ENCODE data around the gene OFD1.

The OFD1 gene

DNA sequence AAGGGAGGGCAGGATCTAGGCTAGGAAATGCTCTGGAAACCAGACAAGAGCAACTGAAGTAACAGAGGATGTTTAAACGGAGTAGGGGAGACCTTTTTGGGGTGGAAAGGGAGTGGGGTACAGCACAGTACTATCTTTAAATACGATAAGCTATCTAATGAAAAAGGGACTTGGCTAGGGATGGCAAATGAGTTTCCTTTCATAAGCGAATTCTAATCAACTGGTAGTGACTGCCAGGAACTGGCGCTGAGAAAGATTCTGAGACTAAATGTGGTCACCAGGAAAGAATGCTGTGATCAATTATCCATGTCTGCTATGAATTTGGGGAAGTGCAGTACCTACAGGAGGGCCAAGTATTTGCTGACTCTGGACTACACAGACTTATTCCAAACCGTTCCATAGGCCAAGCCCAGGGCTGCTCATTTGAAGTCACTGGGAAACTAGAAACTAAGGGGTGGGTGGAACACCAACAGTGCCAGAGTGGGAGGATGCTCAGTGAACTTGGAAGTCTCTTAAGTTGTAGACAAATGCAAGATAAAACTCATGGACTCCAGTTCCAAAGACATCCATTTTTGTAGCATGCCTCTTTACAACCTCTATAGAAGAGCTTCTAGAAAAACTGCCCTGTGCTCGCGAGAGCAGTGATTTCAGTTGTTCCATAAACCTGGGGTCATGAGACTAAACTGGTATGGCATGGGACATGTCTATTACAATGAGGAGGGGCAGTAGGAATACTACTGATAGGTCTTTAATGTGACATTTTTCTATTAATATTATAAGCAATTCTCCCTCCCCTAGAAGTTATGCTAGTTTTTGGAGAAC lies 2.1 kb upstream of the OFD1 start:
- Histone ChIP-seq H3K4me1 (ENCODE audit: control insufficient read depth, insufficient read depth, low read length) (peaks cover 5% of the 10 kb centered on the region; the same call in 1 of the 2 replicates), H3K27ac (ENCODE audit: extremely low read depth, low read depth, low read length) (no peak overlapping the region), H3K4me3 (ENCODE audit: low read depth, low read length) (no peak overlapping the region), H3K36me3 (ENCODE audit: control insufficient read depth in 2 of 2, insufficient read depth in 1 of 2, low read length in 2 of 2) (peaks cover 12 to 28% of the 10 kb centered on the region in 2 experiments), H3K9me3 (ENCODE audit: control insufficient read depth, insufficient read depth, low read depth, low read length) (no peaks in the 10 kb centered on the region)
- ChIA-PET CTCF (interaction anchor here (0.6 to 1.4 kb wide), 4 partner anchors 16 to 86 kb away, joined by 3 read pairs; no protein-coding TSS in a partner anchor), POLR2A (interaction anchor here (1.3 to 3.4 kb wide), 2 partner anchors 10 to 38 kb away, joined by 3 to 46 read pairs; no protein-coding TSS in a partner anchor)
- peak; percentile 67 for TF ChIP-seq ZFHX2 (tag by site-specific recombination; conservative IDR thresholded peaks at IDR 0.05)
- peak; percentile 48 for TF ChIP-seq EGR2 (tag by site-specific recombination; IDR thresholded peaks at IDR 0.05; ENCODE audit: low read depth)
- no peak for TF ChIP-seq ZNF16 (tag by site-specific recombination; IDR thresholded peaks at IDR 0.05; ENCODE audit: low read depth)
- TF ChIP-seq FEZF1 (tag by site-specific recombination; IDR thresholded peaks at IDR 0.05), result peak; percentile 53; the same call in 1 of the 2 replicates
- TF ChIP-seq ZBTB17 (tag by site-specific recombination; IDR thresholded peaks at IDR 0.05), result peak; percentile 93
- TF ChIP-seq, protein P1, sequence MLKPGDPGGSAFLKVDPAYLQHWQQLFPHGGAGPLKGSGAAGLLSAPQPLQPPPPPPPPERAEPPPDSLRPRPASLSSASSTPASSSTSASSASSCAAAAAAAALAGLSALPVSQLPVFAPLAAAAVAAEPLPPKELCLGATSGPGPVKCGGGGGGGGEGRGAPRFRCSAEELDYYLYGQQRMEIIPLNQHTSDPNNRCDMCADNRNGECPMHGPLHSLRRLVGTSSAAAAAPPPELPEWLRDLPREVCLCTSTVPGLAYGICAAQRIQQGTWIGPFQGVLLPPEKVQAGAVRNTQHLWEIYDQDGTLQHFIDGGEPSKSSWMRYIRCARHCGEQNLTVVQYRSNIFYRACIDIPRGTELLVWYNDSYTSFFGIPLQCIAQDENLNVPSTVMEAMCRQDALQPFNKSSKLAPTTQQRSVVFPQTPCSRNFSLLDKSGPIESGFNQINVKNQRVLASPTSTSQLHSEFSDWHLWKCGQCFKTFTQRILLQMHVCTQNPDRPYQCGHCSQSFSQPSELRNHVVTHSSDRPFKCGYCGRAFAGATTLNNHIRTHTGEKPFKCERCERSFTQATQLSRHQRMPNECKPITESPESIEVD (tag by site-specific recombination; IDR thresholded peaks at IDR 0.05), result no peak

DNA sequence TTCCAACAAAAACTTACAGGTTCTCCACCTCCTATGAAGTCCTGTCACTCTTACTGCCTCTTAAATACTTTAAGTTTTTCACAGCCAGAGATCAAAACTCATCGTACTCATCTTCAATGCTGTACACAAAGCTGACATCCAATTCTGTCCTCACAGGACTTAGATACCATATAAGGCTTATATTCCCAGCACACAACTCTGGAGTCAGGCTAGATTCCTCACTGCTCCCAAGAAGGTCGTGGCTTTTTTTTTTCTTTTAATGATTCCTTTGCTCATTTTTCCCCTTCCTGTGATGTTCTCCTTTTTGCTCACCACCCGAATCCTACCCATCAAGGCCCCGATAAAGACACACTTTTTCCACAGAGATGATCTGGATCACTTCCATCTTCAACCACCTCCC lies 1.0 kb upstream of the OFD1 start:
- peak overlapping the region; percentile 96; the same call in 1 of the 2 replicates for H3K27ac ChIP-seq (ENCODE audit: extremely low read depth, low read depth, low read length)
- peak overlapping the region; percentile 85 for H3K4me3 ChIP-seq (ENCODE audit: low read depth, low read length)
- POLR2A ChIA-PET, result interaction anchor here (1.6 to 3.4 kb wide), 9 partner anchors 8 to 80 kb away, joined by 9 to 46 read pairs (median 13); partner anchors contain the start of genes RAB9A and TCEANC
- no peak for TF ChIP-seq SALL2 (tag by site-specific recombination; IDR thresholded peaks at IDR 0.05; ENCODE audit: borderline replicate concordance)
- H3K36me3 ChIP-seq (ENCODE audit: control insufficient read depth in 2 of 2, insufficient read depth in 1 of 2, low read length in 2 of 2), result peaks cover 22 to 34% of the 10 kb centered on the region in 2 experiments
- H3K4me1 ChIP-seq (ENCODE audit: control insufficient read depth, insufficient read depth, low read length), result peaks cover 5% of the 10 kb centered on the region; the same call in 1 of the 2 replicates
- H3K9me3 ChIP-seq (ENCODE audit: control insufficient read depth, insufficient read depth, low read depth, low read length), result no peaks in the 10 kb centered on the region
- CTCF ChIA-PET, result interaction anchor here (0.6 to 8.5 kb wide), 7 partner anchors 16 to 1509 kb away, joined by 3 to 92 read pairs (median 3); no protein-coding TSS in a partner anchor

DNA sequence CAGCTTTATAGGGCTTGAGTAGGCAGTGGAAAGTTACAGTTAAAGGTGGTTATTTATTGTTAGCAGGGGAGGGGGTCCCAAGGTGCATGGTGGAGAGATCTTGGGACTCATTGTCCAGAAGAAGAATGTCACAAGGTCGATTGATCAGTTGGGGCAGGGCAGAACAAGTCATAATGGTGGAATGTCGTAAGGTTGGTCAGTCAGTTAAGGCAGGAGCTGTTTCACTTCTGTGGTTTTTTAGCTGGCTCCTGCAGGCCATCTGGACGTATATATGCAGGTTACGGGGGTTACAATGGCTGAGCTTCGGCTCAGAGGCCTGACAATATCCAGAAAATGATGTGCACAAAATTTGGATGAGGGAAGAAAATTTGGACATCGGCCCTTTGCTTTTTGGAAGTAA lies 7.1 kb downstream of the OFD1 start:
- H3K4me3 ChIP-seq (ENCODE audit: low read depth, low read length), result no peak overlapping the region
- POLR2A ChIA-PET, result interaction anchor here (0.8 kb wide), 1 partner anchor 9 kb away, joined by 3 read pairs; no protein-coding TSS in a partner anchor
- TF ChIP-seq ZNF560 (tag by site-specific recombination; IDR thresholded peaks at IDR 0.05; ENCODE audit: borderline replicate concordance), result no peak
- TF ChIP-seq KLF8 (tag by site-specific recombination; IDR thresholded peaks at IDR 0.05), result no peak
- TF ChIP-seq ZIC2 (tag by site-specific recombination; IDR thresholded peaks at IDR 0.05), result no peak
- no peak for TF ChIP-seq BCL11B (tag by site-specific recombination; IDR thresholded peaks at IDR 0.05; ENCODE audit: low read depth)
- no peak for TF ChIP-seq ZFHX2 (tag by site-specific recombination; conservative IDR thresholded peaks at IDR 0.05)
- TF ChIP-seq, protein P2, sequence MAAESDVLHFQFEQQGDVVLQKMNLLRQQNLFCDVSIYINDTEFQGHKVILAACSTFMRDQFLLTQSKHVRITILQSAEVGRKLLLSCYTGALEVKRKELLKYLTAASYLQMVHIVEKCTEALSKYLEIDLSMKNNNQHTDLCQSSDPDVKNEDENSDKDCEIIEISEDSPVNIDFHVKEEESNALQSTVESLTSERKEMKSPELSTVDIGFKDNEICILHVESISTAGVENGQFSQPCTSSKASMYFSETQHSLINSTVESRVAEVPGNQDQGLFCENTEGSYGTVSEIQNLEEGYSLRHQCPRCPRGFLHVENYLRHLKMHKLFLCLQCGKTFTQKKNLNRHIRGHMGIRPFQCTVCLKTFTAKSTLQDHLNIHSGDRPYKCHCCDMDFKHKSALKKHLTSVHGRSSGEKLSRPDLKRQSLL (tag by site-specific recombination; IDR thresholded peaks at IDR 0.05), result no peak
- TF ChIP-seq, protein P3, sequence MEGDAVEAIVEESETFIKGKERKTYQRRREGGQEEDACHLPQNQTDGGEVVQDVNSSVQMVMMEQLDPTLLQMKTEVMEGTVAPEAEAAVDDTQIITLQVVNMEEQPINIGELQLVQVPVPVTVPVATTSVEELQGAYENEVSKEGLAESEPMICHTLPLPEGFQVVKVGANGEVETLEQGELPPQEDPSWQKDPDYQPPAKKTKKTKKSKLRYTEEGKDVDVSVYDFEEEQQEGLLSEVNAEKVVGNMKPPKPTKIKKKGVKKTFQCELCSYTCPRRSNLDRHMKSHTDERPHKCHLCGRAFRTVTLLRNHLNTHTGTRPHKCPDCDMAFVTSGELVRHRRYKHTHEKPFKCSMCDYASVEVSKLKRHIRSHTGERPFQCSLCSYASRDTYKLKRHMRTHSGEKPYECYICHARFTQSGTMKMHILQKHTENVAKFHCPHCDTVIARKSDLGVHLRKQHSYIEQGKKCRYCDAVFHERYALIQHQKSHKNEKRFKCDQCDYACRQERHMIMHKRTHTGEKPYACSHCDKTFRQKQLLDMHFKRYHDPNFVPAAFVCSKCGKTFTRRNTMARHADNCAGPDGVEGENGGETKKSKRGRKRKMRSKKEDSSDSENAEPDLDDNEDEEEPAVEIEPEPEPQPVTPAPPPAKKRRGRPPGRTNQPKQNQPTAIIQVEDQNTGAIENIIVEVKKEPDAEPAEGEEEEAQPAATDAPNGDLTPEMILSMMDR (tag by site-specific recombination; IDR thresholded peaks at IDR 0.05), result no peak
- TF ChIP-seq ZFP69B (tag by site-specific recombination; IDR thresholded peaks at IDR 0.05), result no peak
- no peak for TF ChIP-seq ZNF341 (tag by site-specific recombination; IDR thresholded peaks at IDR 0.05; ENCODE audit: low read depth)
- no peak for TF ChIP-seq ZNF19 (tag by site-specific recombination; IDR thresholded peaks at IDR 0.05; ENCODE audit: low read depth)
- no peak for TF ChIP-seq ZNF555 (tag by site-specific recombination; conservative IDR thresholded peaks at IDR 0.05)
- no peak for TF ChIP-seq ZNF324 (tag by site-specific recombination; IDR thresholded peaks at IDR 0.05)
- no peaks in the 10 kb centered on the region for H3K9me3 ChIP-seq (ENCODE audit: control insufficient read depth, insufficient read depth, low read depth, low read length)
- no peaks in the 10 kb centered on the region for H3K4me1 ChIP-seq (ENCODE audit: control insufficient read depth, insufficient read depth, low read length)
- CTCF ChIA-PET, result interaction anchor here (0.7 to 8.5 kb wide), 3 partner anchors 8 to 291 kb away, joined by 4 to 92 read pairs (median 4); no protein-coding TSS in a partner anchor
- H3K36me3 ChIP-seq (ENCODE audit: control insufficient read depth in 2 of 2, insufficient read depth in 1 of 2, low read length in 2 of 2), result peaks cover 62% of the 10 kb centered on the region in 2 experiments
- H3K27ac ChIP-seq (ENCODE audit: extremely low read depth, low read depth, low read length), result no peak overlapping the region
